ENCODE results near the gene PXMP4. TPM values are rescaled to one million over a fixed set of nuclear protein-coding genes. Genes with fewer than 3 reads are reported as not detected.

PXMP4 gene
- total RNA-seq, 3 donors from 2014 or later = 14.5 to 18.6 (median 18.2) TPM

DNA sequence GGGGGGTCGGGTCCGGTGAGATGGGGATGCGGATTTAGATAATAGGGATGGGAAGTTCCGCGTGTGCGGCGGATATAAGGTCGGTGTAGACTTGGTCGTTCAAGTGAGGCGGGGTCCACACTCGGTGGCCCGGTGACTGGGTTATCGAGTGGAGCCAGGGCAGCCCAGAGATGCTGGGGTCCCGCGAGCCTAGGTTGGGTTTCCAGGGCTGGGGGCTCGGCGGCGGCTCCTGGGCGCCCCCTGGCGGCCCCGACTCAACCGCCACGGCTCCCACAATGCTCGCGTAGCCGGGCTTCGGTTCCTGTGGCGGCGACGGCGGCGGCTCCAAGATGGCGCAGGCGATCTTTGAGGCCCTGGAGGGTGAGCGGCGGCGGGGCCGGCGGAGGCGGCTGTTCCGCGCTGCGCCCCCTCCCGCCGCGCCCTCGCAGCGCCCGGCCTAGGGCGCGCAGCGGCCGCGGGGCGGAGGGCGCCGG, 11.6 kb upstream of the PXMP4 start, which contains the start of gene ZNF341:
Gene ZNF341, plus strand, starts transcription at position 304 of the 473 bp plus-strand sequence. Its CDS starts 26 bp downstream, at position 330.
- Histone ChIP-seq H3K36me3 (ENCODE audit: low read depth) (no peaks in the 10 kb centered on the region), H3K9me3 (peaks cover 8% of the 10 kb centered on the region), H3K4me3 (peak within 1 kb of the TSS; percentile 24), H3K4me1 (ENCODE audit: low read depth) (peaks cover 18% of the 10 kb centered on the region)
- no peak for ATAC-seq
- DNase-seq = peak in 2 of 3 donors; percentile 89 to 94
- intact Hi-C loops (cut with DNase I, micrococcal nuclease) = no loop called here
- peak; percentile 93 for TF ChIP-seq CTCF (IDR thresholded peaks at IDR 0.05)

DNA sequence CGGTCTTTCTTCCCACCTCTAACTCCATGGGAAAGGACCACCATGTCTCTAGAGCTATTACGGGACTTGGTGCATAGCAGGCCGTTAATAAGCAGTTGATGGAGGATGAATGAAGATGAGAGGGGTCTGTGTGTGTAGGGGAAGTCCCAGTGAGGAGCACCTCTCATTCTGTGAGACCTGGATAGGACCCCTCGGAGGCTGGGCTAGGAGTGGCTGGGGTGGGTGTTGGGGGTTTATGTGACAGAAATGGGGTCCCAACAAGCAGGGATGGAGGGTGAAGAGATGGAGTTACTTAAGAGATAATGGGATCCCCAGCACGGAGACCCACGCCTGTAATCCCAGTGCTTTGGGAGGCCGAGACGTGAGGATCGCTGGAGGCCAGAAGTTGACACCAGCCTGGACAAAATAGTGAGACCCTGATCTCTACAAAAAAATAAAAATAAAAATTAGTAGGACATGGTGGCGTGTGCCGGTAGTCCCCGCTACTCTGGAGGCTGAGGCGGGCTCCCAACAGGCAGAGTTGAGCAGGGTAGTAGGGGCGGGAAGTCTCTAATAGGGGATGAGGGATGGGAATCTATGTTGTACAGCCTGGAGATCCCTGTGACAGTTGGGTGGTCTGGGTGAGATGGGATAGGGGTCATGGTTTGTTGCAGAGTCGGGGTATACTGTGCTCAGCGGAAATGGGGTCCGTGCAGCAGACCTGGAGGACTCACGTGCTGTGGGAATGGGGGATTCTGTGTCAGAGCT, 11.0 kb upstream of the PXMP4 start:
- Histone ChIP-seq H3K9me3 (peaks cover 2% of the 10 kb centered on the region), H3K36me3 (ENCODE audit: low read depth) (no peaks in the 10 kb centered on the region), H3K4me1 (ENCODE audit: low read depth) (peaks cover 18% of the 10 kb centered on the region), H3K4me3 (peak overlapping the region; percentile 24)
- TF ChIP-seq CTCF (IDR thresholded peaks at IDR 0.05) = no peak
- DNase-seq = peak in 2 of 3 donors; percentile 16 to 42
- no peak for ATAC-seq
- intact Hi-C loops (cut with DNase I, micrococcal nuclease) = no loop called here

DNA sequence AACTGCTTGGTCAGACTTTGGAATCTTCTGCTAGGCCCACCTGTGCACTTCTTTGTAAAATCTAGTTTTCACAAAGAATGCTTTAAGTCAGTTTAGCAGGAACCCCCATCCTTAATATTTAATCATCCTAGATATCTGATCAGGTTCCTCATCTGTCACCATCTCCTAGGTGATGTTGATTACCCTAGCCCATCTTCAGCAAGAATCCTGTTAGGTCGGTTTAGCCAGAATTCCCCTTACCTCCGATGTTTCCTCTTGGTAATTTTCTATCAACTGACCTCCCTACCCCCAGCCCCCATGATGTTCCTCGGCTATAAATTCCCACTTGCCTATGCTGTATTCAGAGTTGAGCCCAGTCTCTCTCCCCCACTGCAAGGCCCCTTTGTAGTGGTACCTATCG, 9.0 kb upstream of the PXMP4 start:
- no peak for ATAC-seq
- TF ChIP-seq CTCF (IDR thresholded peaks at IDR 0.05) = no peak

DNA sequence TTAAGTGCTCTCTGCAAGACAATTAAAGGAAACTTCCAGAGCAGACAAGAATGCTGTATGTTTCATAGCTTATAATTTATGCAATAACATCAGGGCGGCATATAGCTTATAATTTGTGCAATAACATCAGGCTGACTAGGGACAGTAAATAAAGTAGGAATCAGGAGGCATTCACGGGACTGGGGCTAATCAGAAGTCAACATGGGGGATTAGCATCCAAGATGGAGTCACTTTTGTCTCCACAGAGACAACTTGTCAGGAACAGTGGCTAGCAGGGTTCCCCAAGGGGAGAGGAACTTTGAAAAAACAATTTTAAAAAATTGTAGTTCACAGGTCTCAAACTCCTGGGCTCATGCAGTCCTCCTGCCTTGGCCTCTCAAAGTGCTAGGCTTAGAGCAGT, 8.4 kb upstream of the PXMP4 start:
- Histone ChIP-seq H3K9me3 (no peaks in the 10 kb centered on the region), H3K36me3 (ENCODE audit: low read depth) (no peaks in the 10 kb centered on the region), H3K4me3 (no peak overlapping the region), H3K4me1 (ENCODE audit: low read depth) (peaks cover 5% of the 10 kb centered on the region)
- intact Hi-C loops (cut with DNase I, micrococcal nuclease) = no loop called here
- DNase-seq (no peak), ATAC-seq (no peak)
- TF ChIP-seq CTCF (IDR thresholded peaks at IDR 0.05) = no peak

More for the DNA sequence above, 9.0 kb upstream of the PXMP4 start:
- H3K36me3 ChIP-seq (ENCODE audit: low read depth) = no peaks in the 10 kb centered on the region
- H3K4me3 ChIP-seq = no peak overlapping the region
- no peaks in the 10 kb centered on the region for H3K9me3 ChIP-seq
- intact Hi-C loops (cut with DNase I, micrococcal nuclease) = no loop called here
- DNase-seq = no peak
- H3K4me1 ChIP-seq (ENCODE audit: low read depth) = peaks cover 11% of the 10 kb centered on the region

- intact Hi-C loops (cut with DNase I, micrococcal nuclease) = no loop called here
- no peaks in the 10 kb centered on the region for H3K4me1 ChIP-seq (ENCODE audit: low read depth)
- ATAC-seq (no peak), DNase-seq (no peak)
- TF ChIP-seq CTCF (IDR thresholded peaks at IDR 0.05) = no peak
- H3K36me3 ChIP-seq (ENCODE audit: low read depth) = no peaks in the 10 kb centered on the region
- H3K4me3 ChIP-seq = no peak overlapping the region
- H3K9me3 ChIP-seq = no peaks in the 10 kb centered on the region
Measured at GRCh38 chr20:33727806-33728205, 7.7 kb upstream of the PXMP4 start.

All from mucosa of descending colon (tissue), 3 donors.